ENCODE results near the gene NOSTRIN.

Gene NOSTRIN

GRCh38 chr2:168889635-168890005 lies 87.2 kb downstream of the NOSTRIN start:
- DNase-seq, result no peak

DNA sequence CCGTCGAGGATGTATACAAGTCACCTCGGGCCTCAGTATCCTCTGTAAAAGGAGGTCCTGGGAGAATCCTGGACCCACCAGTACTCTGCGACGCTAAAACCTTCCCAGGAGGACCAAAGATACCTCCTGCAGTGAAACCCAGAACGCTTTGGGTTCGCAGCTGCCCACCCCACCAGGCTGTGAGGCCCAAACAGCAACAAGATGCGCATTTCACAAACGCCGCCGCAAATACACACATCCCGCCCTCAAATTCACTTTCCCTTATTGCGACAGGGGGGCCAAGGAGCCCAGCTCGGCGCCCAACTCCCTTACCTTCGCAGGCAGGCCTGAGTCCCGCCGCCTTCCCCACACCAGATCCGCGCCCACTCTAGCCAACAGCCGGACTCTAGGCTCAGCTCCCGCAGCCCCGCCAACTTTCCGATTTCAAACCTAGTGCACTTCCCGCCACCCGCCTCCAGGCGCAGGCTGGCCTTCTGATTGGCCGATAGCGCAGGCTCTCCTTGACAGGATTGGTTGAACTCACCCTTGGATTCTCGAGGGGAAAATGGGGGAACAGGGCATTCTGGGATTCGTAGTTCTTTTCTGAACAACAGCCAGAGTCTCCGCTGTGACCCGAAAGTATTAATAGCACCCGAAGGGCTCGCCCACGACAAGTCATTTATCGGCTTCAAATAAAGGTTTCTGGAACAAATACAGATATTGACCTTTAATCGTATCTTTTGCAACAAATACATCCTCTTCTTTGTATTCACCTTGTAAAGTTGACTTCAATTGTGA lies 87.8 kb downstream of the NOSTRIN start, which contains the start of gene SPC25:
Gene SPC25, minus strand, starts transcription at position 425 of the 777 bp plus-strand sequence. CDS start 911 bp downstream, outside the sequence.
- peak; percentile 92 for DNase-seq

- DNase-seq, result no peak
These were observed 89.9 kb downstream of the NOSTRIN start for GRCh38 chr2:168892327-168892726.

- DNase-seq, result no peak
These were observed 91.7 kb downstream of the NOSTRIN start for GRCh38 chr2:168894101-168894500.

DNA sequence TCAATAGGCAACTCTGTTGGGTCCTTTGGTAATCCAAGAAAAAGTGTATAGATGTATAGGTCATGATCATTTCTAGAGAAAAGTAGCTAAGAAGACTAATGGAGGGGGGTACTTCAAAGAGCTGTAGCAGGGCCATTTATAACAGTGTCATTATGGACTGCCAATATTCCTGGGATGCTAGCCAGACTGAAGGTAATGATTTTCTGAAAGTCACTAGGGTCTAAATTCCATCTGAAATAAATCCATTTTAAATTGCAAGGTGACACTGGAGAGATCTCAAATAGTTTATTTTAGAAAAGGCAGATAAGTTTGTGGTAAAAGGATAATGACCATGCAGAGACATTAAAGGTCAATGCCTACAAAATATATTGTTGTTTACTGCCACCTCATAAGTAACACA lies 92.3 kb downstream of the NOSTRIN start:
- no peak for DNase-seq

GRCh38 chr2:168895771-168896170 lies 93.3 kb downstream of the NOSTRIN start:
- peak; percentile 27 for DNase-seq

- DNase-seq, result no peak
These were observed 94.3 kb downstream of the NOSTRIN start for GRCh38 chr2:168896783-168897182.

DNA sequence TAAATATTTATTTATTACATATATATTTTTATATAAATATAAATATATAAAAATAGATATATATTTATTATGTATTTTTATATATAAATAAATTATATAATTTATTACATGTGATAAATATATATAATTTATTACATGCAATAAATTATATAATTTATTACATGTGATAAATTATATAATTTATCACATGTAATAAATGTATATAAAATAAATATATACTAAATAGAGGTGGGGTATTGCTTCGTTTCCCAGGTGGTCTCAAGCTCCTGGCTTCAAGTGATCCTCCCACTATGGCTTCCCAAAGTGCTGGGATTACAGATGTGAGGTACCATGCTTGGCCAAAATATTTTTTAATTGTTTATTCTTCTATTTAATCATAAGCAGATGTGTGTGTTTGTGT lies 95.0 kb downstream of the NOSTRIN start:
- DNase-seq, result no peak

DNA sequence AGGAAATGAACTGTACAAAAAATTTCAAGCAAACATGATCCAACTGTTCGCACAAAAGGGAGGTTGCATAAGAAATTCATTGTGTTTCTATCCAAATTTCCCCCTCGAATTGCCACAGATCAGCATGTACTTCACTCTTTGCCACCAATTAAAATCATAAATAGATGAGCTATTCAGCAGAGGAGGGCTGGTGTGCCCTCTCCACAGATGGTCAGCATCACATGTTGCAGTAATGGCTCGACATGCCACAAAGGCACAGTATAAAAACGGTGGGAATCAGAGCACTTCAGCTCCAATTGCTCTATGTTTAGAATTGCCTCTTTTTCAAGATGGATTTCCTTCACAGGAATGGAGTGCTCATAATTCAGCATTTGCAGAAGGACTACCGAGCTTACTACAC lies 98.6 kb downstream of the NOSTRIN start, which contains the start of gene G6PC2:
Gene G6PC2, plus strand, starts transcription at position 289 of the 400 bp plus-strand sequence. Its CDS starts 41 bp downstream, at position 330.
- no peak for DNase-seq

GRCh38 chr2:168903888-168904287 lies 101.5 kb downstream of the NOSTRIN start:
- no peak for DNase-seq

GRCh38 chr2:168904358-168904757 lies 101.9 kb downstream of the NOSTRIN start:
- no peak for DNase-seq

DNA sequence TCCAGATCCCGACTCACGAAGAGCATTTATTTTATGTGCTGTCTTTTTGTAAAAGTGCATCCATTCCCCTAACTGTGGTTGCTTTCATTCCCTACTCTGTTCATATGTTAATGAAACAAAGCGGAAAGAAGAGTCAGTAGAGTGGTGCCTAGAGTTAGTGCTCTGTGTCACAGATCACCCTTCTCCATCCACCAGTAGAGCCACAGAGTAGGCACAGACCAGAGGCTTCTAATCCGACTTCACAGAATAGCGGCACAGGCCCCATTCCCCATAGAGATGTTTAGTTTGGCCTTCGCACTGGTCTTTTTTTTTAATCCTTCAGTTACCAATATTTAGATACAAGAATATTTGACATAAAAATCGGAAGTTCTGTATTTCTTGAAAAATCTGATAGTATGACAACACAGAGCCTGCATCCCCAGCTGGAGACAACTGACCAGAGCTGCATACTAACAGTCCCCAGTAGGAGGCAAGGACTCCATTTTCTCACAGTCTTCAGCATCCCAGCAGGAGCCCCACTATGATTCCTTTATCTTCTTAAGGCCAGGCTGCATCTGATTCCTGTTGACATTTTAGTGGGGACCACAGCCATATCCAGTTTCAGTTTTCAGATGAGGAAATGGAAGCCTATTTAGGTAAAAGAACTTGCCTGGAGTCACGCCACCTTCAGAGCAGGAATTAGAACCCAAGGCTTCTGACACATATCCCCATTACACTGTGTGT lies 105.7 kb downstream of the NOSTRIN start:
- no peak for DNase-seq

DNA sequence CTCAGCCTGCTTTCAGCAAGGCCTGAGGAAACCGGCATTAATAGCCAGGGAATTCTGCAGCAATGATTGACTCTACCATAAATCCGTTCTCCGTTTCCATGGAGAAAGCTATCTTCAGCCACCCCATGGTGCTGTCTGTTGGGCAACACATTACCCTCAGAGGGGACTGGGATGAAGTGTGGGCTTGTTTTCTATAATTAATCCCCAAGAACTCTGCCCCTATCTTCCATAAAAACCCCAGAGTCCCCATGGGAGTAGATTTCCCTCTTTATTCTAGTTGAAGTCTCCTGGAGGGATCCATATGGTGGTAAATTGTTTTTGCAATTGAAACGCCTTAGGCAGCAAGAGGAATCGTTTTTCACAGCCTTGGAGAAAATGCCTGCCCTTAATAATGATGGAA lies 107.9 kb downstream of the NOSTRIN start:
- DNase-seq, result no peak

GRCh38 chr2:168912466-168912865 lies 110.0 kb downstream of the NOSTRIN start:
- no peak for DNase-seq

DNA sequence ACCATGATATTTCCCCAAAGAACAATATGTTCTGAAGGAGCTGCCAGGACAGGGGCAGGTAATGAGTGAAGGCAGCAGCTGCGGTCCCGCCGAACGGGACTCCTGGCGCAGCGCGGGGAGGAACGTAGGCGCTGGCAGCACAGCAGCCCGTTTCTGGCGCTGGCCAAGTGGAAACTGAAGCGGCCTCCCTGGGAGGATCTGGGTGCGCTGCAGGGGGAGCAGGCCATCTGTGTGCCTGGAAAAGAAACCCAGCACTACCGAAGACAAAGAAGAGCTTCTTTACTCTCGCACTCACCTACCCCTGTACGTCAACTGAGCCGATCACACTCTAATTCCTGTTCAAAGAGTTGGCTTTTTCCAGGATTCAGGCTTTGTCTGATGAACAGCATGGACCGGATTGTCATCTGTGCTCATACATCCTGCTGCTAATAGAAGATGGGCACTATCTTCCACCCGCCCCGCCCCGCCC lies 110.5 kb downstream of the NOSTRIN start:
- no peak for DNase-seq

DNA sequence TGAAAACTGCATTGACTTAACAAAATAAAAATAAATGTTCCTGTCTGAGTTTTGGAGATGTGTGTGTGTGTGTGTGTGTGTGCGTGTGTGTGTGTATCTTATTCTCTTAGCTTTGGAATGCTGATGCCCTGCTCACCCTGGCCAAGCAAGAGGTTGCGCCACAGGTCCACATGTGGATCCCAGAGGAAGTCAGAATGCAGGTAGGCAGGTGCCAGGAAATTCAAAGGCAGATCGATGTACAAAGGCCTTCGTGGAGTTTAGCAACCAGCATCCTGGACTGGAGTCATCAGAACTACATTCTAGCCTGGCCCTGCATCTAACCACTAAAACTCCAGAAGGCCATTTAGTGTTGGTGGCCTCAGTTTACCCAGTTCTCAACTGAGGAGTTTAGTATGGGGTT lies 111.1 kb downstream of the NOSTRIN start:
- no peak for DNase-seq
